Measurements from ENCODE around the gene TSPAN14. TPM values are rescaled to one million over a fixed set of nuclear protein-coding genes. Genes with fewer than 3 reads are reported as not detected.
"Not testable (repeated sequence)": the region's sequence is repeated elsewhere in the genome, so short reads cannot be mapped to it uniquely, and the experiment has no call there.

TSPAN14 gene
- total and polyA plus RNA-seq, 2 experiments from 2014 or later, result 65.9 to 104 TPM

DNA sequence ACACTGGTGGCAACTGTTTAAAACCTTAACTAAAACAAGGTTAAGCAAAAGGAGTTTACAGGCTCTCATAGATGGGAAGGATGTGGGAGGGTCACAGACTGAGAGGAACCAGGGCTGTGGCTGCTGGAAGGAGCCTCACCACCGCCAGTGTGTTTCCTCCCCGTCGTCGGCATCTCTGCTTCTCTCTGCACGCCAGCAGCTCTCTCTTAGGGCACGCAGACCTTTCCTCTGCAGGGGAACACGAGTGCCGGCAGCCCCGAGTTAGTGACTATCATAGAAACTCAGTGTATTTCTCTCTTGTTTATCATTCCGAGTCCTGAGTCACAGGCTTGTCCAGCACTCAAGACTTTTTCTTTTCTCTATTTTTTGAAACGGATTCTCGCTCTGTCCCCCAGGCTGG, 75.5 kb downstream of the TSPAN14 start:
- 87% methylated on average over 12 of the region's 12 CpGs for WGBS (ENCODE audit: low lambda C conversion rate, missing lambda C conversion rate)
- H3K27me3 ChIP-seq, result no peaks in the 10 kb centered on the region
- no peaks in the 10 kb centered on the region for H3K4me1 ChIP-seq (ENCODE audit: insufficient read depth)
- H3K4me3 ChIP-seq, result no peak overlapping the region
- no peak overlapping the region for H3K27ac ChIP-seq
- H3K9me2 ChIP-seq (replicated peaks; ENCODE audit: insufficient read depth), result no peaks in the 10 kb centered on the region
- H3K9me3 ChIP-seq (ENCODE audit: low read depth), result no peaks in the 10 kb centered on the region
- H3K36me3 ChIP-seq (replicated peaks; ENCODE audit: insufficient read depth, low read depth), result no peaks in the 10 kb centered on the region
- no peak overlapping the region for H2AFZ ChIP-seq
- no peak for DNase-seq (ENCODE audit: low spot score)
- H3K79me2 ChIP-seq, result no peaks in the 10 kb centered on the region
- H3K4me2 ChIP-seq, result no peak overlapping the region
- TF ChIP-seq, protein P1, sequence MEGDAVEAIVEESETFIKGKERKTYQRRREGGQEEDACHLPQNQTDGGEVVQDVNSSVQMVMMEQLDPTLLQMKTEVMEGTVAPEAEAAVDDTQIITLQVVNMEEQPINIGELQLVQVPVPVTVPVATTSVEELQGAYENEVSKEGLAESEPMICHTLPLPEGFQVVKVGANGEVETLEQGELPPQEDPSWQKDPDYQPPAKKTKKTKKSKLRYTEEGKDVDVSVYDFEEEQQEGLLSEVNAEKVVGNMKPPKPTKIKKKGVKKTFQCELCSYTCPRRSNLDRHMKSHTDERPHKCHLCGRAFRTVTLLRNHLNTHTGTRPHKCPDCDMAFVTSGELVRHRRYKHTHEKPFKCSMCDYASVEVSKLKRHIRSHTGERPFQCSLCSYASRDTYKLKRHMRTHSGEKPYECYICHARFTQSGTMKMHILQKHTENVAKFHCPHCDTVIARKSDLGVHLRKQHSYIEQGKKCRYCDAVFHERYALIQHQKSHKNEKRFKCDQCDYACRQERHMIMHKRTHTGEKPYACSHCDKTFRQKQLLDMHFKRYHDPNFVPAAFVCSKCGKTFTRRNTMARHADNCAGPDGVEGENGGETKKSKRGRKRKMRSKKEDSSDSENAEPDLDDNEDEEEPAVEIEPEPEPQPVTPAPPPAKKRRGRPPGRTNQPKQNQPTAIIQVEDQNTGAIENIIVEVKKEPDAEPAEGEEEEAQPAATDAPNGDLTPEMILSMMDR (IDR thresholded peaks at IDR 0.05; ENCODE audit: poor library complexity), result no peak
- no peak for TF ChIP-seq EZH2 (IDR thresholded peaks at IDR 0.05; ENCODE audit: borderline replicate concordance)
- no peak for TF ChIP-seq EZH2phosphoT487 (IDR thresholded peaks at IDR 0.05; ENCODE audit: low read depth, severe bottlenecking, unreplicated experiment)
- no peaks in the 10 kb centered on the region for H4K20me1 ChIP-seq (ENCODE audit: insufficient read depth, poor library complexity, severe bottlenecking)

DNA sequence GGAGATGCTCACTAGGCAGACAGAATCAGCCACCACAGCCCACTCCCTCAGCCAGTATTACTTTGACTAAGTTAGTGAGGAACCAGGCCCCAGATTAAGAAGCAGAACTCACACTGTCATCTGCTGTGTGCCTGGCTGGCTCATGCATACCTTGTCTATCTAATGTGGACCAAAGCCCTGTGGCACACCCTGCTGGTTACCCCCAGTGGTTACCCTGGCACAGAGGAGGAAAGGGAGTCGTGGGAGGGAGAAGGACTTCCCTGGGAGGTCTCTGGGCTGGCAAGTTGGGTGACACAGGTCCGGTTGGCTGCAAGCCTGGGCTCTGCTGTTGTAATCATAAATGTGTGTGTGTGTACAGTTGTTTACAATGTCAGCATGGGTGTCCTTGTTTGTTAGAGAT, 76.1 kb downstream of the TSPAN14 start:
- no peaks in the 10 kb centered on the region for H3K36me3 ChIP-seq (replicated peaks; ENCODE audit: insufficient read depth, low read depth)
- no peak for DNase-seq (ENCODE audit: low spot score)
- no peaks in the 10 kb centered on the region for H3K27me3 ChIP-seq
- H3K4me1 ChIP-seq (ENCODE audit: insufficient read depth), result no peaks in the 10 kb centered on the region
- H3K9me3 ChIP-seq (ENCODE audit: low read depth), result no peaks in the 10 kb centered on the region
- WGBS (ENCODE audit: low lambda C conversion rate, missing lambda C conversion rate), result 70% methylated on average over 2 of the region's 2 CpGs
- H3K79me2 ChIP-seq, result no peaks in the 10 kb centered on the region
- no peak overlapping the region for H3K4me3 ChIP-seq
- H3K4me2 ChIP-seq, result no peak overlapping the region
- no peaks in the 10 kb centered on the region for H4K20me1 ChIP-seq (ENCODE audit: insufficient read depth, poor library complexity, severe bottlenecking)
- H3K9me2 ChIP-seq (replicated peaks; ENCODE audit: insufficient read depth), result no peaks in the 10 kb centered on the region
- no peak overlapping the region for H3K27ac ChIP-seq
- no peak for TF ChIP-seq EZH2 (IDR thresholded peaks at IDR 0.05; ENCODE audit: borderline replicate concordance)
- TF ChIP-seq EZH2phosphoT487 (IDR thresholded peaks at IDR 0.05; ENCODE audit: low read depth, severe bottlenecking, unreplicated experiment), result no peak
- TF ChIP-seq, protein P1 (IDR thresholded peaks at IDR 0.05; ENCODE audit: poor library complexity), result no peak
- no peak overlapping the region for H2AFZ ChIP-seq

DNA sequence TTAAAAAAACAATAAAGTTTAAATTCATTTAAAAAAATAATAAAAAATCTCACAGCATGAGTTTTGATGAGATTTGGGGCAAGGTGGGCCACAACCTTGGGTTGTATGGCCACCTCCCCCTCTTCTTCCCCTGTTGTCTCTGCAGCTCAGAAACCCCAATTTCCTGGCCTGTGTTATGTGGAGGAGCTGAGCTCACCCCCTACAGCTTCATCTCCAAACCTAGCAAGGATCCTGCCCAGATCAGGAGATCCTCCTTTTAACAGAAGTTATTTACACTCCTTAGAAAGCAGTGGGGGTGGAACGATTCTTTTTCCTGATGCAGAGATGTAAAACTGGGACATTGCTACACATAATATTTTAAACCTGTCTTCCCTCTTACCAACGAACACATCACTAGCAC, 76.7 kb downstream of the TSPAN14 start:
- no peak overlapping the region for H3K4me3 ChIP-seq
- H2AFZ ChIP-seq, result no peak overlapping the region
- H3K36me3 ChIP-seq (replicated peaks; ENCODE audit: insufficient read depth, low read depth), result no peaks in the 10 kb centered on the region
- whole genome bisulfite sequencing (ENCODE audit: low lambda C conversion rate, missing lambda C conversion rate), result 63% methylated on average over 2 of the region's 2 CpGs
- H4K20me1 ChIP-seq (ENCODE audit: insufficient read depth, poor library complexity, severe bottlenecking), result no peaks in the 10 kb centered on the region
- no peaks in the 10 kb centered on the region for H3K9me2 ChIP-seq (replicated peaks; ENCODE audit: insufficient read depth)
- DNase-seq (ENCODE audit: low spot score), result no peak
- H3K79me2 ChIP-seq, result no peaks in the 10 kb centered on the region
- H3K4me2 ChIP-seq, result no peak overlapping the region
- H3K9me3 ChIP-seq (ENCODE audit: low read depth), result no peaks in the 10 kb centered on the region
- no peak for TF ChIP-seq EZH2 (IDR thresholded peaks at IDR 0.05; ENCODE audit: borderline replicate concordance)
- TF ChIP-seq, protein P1 (IDR thresholded peaks at IDR 0.05; ENCODE audit: poor library complexity), result no peak
- H3K4me1 ChIP-seq (ENCODE audit: insufficient read depth), result no peaks in the 10 kb centered on the region
- no peaks in the 10 kb centered on the region for H3K27me3 ChIP-seq
- no peak overlapping the region for H3K27ac ChIP-seq

DNA sequence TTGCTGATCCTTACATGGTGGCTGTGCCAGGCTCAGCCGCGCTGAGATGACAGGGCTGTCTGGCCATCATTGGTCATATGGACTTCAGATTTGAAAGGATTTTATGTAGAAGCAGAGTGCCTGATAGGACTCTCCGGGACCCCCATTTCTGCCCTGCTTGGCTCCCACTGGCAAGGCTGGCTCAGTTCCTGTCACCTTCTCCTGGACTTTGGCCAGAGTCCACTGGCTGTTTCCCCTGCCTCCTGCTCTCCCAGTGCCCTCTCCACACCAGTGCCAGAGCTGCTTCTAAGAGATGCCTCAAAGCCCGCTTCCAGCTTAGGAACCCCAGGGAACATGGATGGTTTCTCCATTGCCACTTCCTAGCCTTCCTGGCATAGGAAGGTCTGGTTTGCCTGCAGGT, 78.5 kb downstream of the TSPAN14 start:
- H3K27me3 ChIP-seq, result no peaks in the 10 kb centered on the region
- peaks cover 6% of the 10 kb centered on the region for H3K4me1 ChIP-seq (ENCODE audit: insufficient read depth)
- no peaks in the 10 kb centered on the region for H4K20me1 ChIP-seq (ENCODE audit: insufficient read depth, poor library complexity, severe bottlenecking)
- no peaks in the 10 kb centered on the region for H3K9me3 ChIP-seq (ENCODE audit: low read depth)
- no peaks in the 10 kb centered on the region for H3K79me2 ChIP-seq
- H3K27ac ChIP-seq, result no peak overlapping the region
- no peak for TF ChIP-seq EZH2 (IDR thresholded peaks at IDR 0.05; ENCODE audit: borderline replicate concordance)
- no peak for TF ChIP-seq EZH2phosphoT487 (IDR thresholded peaks at IDR 0.05; ENCODE audit: low read depth, severe bottlenecking, unreplicated experiment)
- TF ChIP-seq, protein P1 (IDR thresholded peaks at IDR 0.05; ENCODE audit: poor library complexity), result no peak
- no peaks in the 10 kb centered on the region for H3K36me3 ChIP-seq (replicated peaks; ENCODE audit: insufficient read depth, low read depth)
- no peak overlapping the region for H2AFZ ChIP-seq
- no peak for DNase-seq (ENCODE audit: low spot score)
- no peak overlapping the region for H3K4me2 ChIP-seq
- 96% methylated on average over 4 of the region's 4 CpGs for WGBS (ENCODE audit: low lambda C conversion rate, missing lambda C conversion rate)
- H3K9me2 ChIP-seq (replicated peaks; ENCODE audit: insufficient read depth), result no peaks in the 10 kb centered on the region
- H3K4me3 ChIP-seq, result no peak overlapping the region

DNA sequence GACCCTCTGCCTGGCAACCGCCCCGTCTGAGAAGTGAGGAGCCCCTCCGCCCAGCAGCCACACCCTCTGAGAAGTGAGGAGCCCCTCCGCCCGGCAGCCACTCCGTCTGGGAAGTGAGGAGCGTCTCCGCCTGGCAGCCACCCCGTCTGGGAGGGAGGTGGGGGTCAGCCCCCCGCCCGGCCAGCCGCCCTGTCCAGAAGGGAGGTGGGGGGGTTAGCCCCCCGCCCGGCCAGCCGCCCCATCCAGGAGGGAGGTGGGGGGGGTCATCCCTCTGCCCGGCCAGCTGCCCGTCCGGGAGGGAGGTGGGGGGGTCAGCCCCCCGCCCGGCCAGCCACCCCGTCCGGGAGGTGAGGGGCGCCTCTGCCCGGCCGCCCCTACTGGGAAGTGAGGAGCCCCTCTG, 79.9 kb downstream of the TSPAN14 start:
- WGBS (ENCODE audit: low lambda C conversion rate, missing lambda C conversion rate), result no CpG with 5 or more reads among the region's 25 CpGs
- not testable (repeated sequence) for H2AFZ ChIP-seq

More for the DNA sequence above, 79.9 kb downstream of the TSPAN14 start:
- H4K20me1 ChIP-seq (ENCODE audit: insufficient read depth, poor library complexity, severe bottlenecking); H3K9me2 ChIP-seq (replicated peaks; ENCODE audit: insufficient read depth); H3K27me3 ChIP-seq; H3K79me2 ChIP-seq; H3K4me1 ChIP-seq (ENCODE audit: insufficient read depth); DNase-seq (ENCODE audit: low spot score); H3K36me3 ChIP-seq (replicated peaks; ENCODE audit: insufficient read depth, low read depth); H3K9me3 ChIP-seq (ENCODE audit: low read depth); H3K4me2 ChIP-seq; H3K27ac ChIP-seq; H3K4me3 ChIP-seq: not testable (repeated sequence)

Measured in hepatocyte (in vitro differentiated cells).